ENCODE results near the gene ZNRD2.

The ZNRD2 gene

GRCh38 chr11:65578134-65578533 lies 7.9 kb downstream of the ZNRD2 start:
- TF ChIP-seq FOXP2 (optimal IDR thresholded peaks at IDR 0.05; ENCODE audit: borderline replicate concordance, extremely low read depth, extremely low read length, insufficient read depth) (no peak), POLR2AphosphoS5 (IDR thresholded peaks at IDR 0.05; ENCODE audit: low read depth, low read length) (no peak), SIN3A (IDR thresholded peaks at IDR 0.05; ENCODE audit: borderline replicate concordance, insufficient read depth, low read length) (no peak), TAF1 (IDR thresholded peaks at IDR 0.05; ENCODE audit: borderline replicate concordance, insufficient read depth, low read length) (no peak), REST (IDR thresholded peaks at IDR 0.05; ENCODE audit: insufficient read depth in 1 of 2, low read depth in 2 of 2, low read length in 2 of 2) (no peak)

- TF ChIP-seq POLR2AphosphoS5 (IDR thresholded peaks at IDR 0.05; ENCODE audit: low read depth, low read length) (no peak), SIN3A (IDR thresholded peaks at IDR 0.05; ENCODE audit: borderline replicate concordance, insufficient read depth, low read length) (no peak), TAF1 (IDR thresholded peaks at IDR 0.05; ENCODE audit: borderline replicate concordance, insufficient read depth, low read length) (no peak), REST (IDR thresholded peaks at IDR 0.05; ENCODE audit: insufficient read depth in 1 of 2, low read depth in 2 of 2, low read length in 2 of 2) (no peak), FOXP2 (optimal IDR thresholded peaks at IDR 0.05; ENCODE audit: borderline replicate concordance, extremely low read depth, extremely low read length, insufficient read depth) (no peak)
Observed at GRCh38 chr11:65578667-65579066, 8.4 kb downstream of the ZNRD2 start.

- TF ChIP-seq SIN3A (IDR thresholded peaks at IDR 0.05; ENCODE audit: borderline replicate concordance, insufficient read depth, low read length), result no peak
- TF ChIP-seq FOXP2 (optimal IDR thresholded peaks at IDR 0.05; ENCODE audit: borderline replicate concordance, extremely low read depth, extremely low read length, insufficient read depth), result no peak
- TF ChIP-seq TAF1 (IDR thresholded peaks at IDR 0.05; ENCODE audit: borderline replicate concordance, insufficient read depth, low read length), result no peak
- no peak for TF ChIP-seq REST (IDR thresholded peaks at IDR 0.05; ENCODE audit: insufficient read depth in 1 of 2, low read depth in 2 of 2, low read length in 2 of 2)
- TF ChIP-seq POLR2AphosphoS5 (IDR thresholded peaks at IDR 0.05; ENCODE audit: low read depth, low read length), result no peak
Observed at GRCh38 chr11:65579291-65579690, 9.0 kb downstream of the ZNRD2 start.

GRCh38 chr11:65580031-65580692 lies 9.9 kb downstream of the ZNRD2 start:
- TF ChIP-seq TAF1 (IDR thresholded peaks at IDR 0.05; ENCODE audit: borderline replicate concordance, insufficient read depth, low read length), result no peak
- TF ChIP-seq REST (IDR thresholded peaks at IDR 0.05; ENCODE audit: insufficient read depth in 1 of 2, low read depth in 2 of 2, low read length in 2 of 2), result no peak
- no peak for TF ChIP-seq POLR2AphosphoS5 (IDR thresholded peaks at IDR 0.05; ENCODE audit: low read depth, low read length)
- TF ChIP-seq SIN3A (IDR thresholded peaks at IDR 0.05; ENCODE audit: borderline replicate concordance, insufficient read depth, low read length), result no peak
- TF ChIP-seq FOXP2 (optimal IDR thresholded peaks at IDR 0.05; ENCODE audit: borderline replicate concordance, extremely low read depth, extremely low read length, insufficient read depth), result no peak
